Adrenal gland (tissue), 5 donors: ENCODE measurements around the gene PTPRN.

Experiments used
- CTCF ChIP-seq, 6 experiments: fragments of 450-650 bp in 4 of 6; fragments of 200-600 bp in 2 of 6; sonication (generic) in 1 of 6; IDR thresholded peaks; 1 replicate in 5 of 6; 2 replicates in 1 of 6; pipeline versions ENCODE4 v1.5.1 to v1.8.0; 2016 to 2021; ENCODE audit warnings: antibody characterized with exemption in 6 of 6, mild to moderate bottlenecking in 2 of 6, moderate library complexity in 1 of 6
- POLR2A ChIP-seq, 2 donors: fragments of 450-650 bp; IDR thresholded peaks; one replicate each; pipeline ENCODE4 v1.6.1; 2017; ENCODE audit warnings: antibody characterized with exemption in 2 of 2, mild to moderate bottlenecking in 2 of 2, moderate library complexity in 1 of 2
- donor health status: DM: no; HTN: no; CAD: no.

- TF ChIP-seq POLR2A (IDR thresholded peaks at IDR 0.05) (no peak), CTCF (IDR thresholded peaks at IDR 0.05) (no peak)
Measured at GRCh38 chr2:219282943-219283581, 26.1 kb downstream of the PTPRN start.
